Stimulated activated CD8-positive, alpha-beta memory T cell treated with anti-CD3 and anti-CD28 coated beads, Interleukin-2, amount 100 ng/mL, for 1 hour (primary cell): Measurements from ENCODE around the gene ULK3.

Experiments used
- DNase-seq, 2 donors: peaks; one replicate each; pipeline ENCODE4 v3.0.0-alpha.2; 2020; ENCODE audit warnings: low read depth in 2 of 2

The ULK3 gene

DNA sequence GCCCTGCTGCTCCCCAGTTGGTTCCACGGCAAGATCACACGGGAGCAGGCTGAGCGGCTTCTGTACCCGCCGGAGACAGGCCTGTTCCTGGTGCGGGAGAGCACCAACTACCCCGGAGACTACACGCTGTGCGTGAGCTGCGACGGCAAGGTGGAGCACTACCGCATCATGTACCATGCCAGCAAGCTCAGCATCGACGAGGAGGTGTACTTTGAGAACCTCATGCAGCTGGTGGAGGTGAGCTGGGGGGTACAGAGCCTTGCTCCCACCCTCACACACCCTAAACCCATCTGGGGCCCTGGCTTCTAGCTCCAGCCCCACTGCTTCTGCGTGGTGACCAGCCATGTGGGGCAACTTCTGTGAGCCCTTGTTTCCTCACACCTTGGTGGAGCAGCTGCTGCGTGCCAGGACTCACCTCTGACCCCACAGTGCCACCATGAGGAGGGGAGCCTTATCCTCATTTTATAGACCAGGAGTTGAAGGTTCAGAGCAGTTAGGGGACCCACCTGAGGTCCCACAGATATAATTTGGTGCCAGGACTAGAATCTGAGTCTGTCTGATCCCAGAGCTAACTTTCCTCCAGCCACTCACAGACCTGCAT is 43.6 kb downstream of the ULK3 start:
- DNase-seq = no peak

GRCh38 chr15:74798388-74799254 is 44.3 kb downstream of the ULK3 start:
- no peak for DNase-seq

DNA sequence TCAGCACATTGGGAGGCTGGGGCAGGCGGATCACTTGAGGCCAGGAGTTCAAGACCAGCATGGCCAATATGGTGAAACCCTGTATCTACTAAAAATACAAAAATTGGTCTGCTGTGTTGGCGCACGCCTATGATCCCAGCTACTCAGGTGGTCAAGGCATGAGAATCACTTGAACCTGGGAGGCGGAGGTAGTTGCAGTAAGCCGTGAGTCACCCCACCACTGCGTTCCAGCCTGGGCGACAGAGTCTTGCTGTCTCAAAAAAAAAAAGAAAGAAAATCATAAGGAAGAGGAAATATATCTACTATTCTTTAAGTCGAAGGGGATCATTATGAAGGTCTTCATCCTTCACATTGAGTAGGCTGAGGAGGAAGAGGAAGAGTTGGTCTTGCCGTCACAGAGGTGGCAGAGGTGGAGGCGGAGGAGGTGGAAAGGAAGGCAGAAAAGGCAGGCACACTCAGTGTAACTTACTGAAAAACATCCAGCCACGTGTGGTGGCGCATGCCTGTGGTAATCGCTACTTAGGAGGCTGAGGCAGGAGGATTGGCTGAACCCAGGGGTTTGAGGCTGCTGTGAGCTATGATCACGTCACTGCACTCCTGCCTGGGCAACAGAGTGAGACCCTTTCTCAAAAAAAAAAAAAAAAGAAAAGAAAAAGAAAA is 46.9 kb downstream of the ULK3 start:
- DNase-seq = no peak

DNA sequence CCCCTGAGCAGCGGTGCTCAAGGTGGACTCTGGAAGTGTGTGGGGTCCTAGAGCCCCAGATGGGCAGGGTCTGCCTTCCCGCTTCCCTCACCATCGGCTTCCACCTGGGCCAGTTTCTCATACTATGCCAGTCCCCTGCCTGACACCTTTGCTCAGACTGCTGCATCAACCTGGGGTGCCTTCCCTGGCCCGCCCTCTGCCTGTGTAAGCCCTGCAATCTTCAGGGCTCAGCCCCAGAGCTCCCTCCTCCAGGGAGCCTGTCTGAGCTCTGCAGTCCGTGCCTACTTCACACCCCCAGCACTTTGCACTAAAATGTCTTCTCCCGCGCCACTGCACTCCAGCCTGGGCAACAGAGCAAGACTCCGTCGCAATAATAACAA is 48.0 kb downstream of the ULK3 start:
- no peak for DNase-seq

GRCh38 chr15:74794248-74794969 is 48.5 kb downstream of the ULK3 start:
- no peak for DNase-seq

DNA sequence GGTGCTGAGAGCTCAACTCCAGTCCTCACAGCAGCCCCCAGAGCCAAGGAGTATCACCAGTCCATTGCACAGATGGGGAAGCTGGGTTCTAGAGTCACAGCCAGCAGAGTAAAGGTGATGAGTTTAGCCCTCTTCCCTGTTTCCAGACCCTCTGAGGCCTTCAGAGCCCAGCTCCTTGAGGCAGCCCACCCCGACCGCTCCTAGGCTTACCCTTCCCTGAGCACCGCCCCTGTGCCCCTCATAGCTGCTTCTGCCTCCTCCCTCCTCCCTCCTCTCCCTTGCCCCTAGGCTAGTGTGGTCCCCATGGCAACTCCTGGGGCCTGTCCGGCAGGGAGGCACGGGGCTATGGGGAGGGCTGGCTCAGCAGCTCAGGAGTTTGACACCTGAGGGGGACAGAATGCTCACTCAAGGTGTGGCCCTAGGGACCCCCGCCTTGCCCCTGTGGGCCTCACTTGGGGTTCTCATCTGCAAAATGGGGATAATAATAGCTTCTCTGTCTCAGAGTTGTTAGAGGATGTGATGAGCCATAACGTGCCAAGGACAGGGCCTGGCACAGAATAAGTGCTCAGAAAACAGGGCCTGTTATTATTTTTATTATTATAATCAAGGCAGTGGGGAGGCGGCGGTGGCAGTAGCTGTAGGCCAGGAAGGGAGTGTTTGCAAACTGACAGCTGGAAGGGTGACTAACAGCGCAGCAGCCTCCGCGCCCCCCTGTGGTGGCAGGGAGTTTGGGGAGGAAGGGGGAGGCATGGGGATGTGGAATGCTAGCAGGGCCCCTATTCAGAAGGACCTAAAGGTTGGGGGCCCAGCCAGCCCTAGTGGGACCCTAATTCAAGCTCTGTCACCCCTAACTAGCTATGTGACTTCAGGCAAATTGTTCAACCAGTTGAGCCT is 49.6 kb downstream of the ULK3 start:
- peak in 1 of 2 donors; percentile 59 for DNase-seq

- DNase-seq = no peak
These were observed 50.5 kb downstream of the ULK3 start for GRCh38 chr15:74792227-74793016.

GRCh38 chr15:74791667-74792066 is 51.3 kb downstream of the ULK3 start:
- DNase-seq = no peak

GRCh38 chr15:74791007-74791406 is 51.9 kb downstream of the ULK3 start:
- DNase-seq = no peak

DNA sequence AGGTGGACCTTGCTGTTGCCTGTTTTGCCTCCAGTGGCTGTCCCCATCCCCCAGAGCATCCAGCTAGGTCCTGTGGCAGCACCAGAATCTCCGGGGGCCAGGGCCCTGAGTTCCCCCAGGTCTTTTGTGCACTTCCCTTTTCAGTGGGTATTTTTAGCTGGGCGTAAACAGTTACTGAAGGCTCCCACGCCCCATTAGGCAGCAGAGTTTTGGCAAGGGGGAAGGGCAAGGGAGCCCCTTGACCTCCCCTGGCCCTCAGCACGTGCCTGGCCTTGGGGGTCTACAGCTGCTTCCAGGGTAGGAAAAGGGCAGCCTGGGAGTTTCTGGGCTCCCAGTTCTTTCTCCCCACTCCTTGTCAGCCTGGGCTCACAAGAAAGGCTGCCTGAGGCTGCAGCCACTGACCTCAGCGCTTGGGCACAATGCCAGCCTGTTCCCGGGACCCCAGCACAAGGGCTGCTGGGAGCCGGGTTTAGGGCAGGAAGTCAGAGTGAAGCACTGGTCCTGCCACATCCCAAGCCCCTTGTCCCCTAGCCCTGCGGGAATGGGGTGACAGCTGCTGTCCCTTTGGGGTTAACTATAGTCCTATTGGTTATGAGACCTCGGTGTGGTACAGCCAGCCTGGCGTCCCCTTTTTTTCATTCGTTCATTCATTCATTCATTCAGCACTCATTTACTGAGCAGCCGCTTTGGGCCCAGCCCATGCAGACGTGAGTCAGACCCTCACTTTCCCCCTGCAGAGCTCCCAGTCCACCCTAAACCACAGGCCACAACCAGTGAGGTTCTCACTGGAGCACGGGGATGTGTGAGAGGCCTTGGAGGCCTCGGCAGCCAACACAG is 52.7 kb downstream of the ULK3 start:
- no peak for DNase-seq

- no peak for DNase-seq
These were observed 53.2 kb downstream of the ULK3 start for GRCh38 chr15:74789741-74790079.

- DNase-seq = no peak
These were observed 53.8 kb downstream of the ULK3 start for GRCh38 chr15:74789171-74789631.

DNA sequence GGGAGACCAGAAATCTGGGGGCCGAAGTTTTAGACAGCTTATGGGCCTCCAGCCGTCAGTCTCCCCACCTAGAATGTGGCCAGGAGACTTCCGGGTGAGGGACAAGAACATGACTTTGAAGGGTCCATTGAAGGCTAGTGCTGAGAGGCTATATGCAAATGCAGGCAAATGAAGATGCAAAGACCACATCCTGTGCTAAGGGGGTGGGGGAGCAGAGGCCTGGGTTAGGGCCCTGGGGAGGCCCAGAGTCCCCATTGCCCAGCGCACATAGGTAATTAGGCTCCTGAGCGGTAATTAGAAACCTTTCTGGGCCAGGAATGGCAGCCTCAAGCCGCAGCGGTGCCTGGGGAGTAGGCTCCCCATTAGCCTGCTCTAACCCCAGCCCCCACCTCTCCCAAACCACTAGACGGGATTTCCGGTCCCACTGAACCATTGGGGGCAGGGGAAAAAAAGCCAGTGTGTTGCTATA is 54.2 kb downstream of the ULK3 start:
- DNase-seq = no peak

DNA sequence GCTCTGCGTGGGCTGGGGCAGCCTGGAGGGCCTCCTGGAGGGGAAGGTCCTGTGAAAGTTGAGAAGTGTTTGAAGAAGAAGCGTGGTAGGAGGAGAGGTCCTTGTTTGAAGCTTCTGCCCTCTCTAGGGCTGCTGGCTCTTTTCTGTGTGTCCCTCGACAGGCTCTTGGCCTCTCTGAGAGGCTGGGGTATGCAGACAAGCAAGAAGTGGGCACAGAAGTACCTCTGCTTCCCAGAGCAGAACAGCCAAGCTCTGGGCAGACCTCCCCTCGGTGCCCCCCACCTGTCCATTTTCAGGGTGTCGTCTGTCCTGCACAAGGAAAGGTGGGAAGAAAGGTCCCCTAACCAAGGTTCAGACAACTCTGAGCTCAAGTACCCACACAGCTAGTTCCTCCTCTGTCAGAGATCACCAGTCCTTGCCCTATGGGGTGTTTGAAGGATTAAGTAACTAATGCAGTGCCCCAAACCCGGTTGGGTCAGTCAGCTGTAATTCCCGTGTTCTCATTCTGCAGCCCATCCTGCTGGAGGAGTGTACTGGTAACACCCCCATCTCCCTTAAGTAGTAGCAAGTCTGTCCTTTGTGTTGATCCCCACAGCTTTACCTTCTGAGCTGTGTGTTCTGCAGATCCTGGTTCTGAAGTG is 54.8 kb downstream of the ULK3 start:
- no peak for DNase-seq

DNA sequence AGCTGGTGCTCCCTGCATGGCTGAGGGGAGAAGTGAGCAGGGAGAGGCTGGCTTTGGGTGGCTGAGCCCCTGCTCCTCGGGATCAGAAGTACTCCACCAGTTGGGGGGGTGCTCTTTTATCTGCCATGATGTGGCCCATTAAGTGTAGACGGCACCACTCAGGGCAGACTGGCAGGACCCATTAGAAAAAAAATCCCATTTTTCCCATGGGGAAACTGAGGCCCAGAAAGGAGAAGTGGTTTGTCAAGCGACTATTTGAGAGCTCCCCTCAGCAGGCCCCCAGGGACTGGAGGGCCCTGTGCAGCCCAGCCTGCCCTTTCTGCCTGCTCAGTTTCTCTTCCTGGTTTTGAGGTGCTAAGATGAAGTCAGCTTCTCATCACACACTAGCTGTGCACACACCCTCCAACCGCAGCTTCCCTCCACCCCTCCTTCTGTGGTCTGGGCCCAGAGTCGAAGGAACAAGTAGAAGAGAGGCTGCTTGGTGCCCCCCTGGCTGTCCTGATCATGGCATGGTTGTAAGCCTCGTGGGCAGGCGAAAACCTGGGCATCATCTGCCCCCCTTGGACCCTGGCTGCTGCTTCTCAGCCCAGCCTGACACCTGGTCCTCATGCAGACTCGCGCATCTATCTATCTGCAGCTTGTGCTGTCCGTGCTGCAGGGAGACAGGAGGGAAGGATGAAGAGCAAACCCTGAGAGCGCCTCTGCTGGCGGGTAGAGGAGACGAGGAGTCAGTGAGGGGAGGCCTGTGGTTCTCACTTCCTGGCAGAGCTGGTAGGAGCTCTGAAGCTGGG is 55.5 kb downstream of the ULK3 start:
- DNase-seq = peak; percentile 79 to 80

- DNase-seq = no peak
These were observed 56.3 kb downstream of the ULK3 start for GRCh38 chr15:74786551-74787165.
